B cell (primary cell): Measurements from ENCODE around the gene IRF9.

ENCODE experiments used
- CTCF ChIP-seq: fragments of 200-600 bp; IDR thresholded peaks from one replicate; pipeline ENCODE4 v1.8.0; 2022; ENCODE audit warnings: antibody characterized with exemption, mild to moderate bottlenecking
- EZH2 ChIP-seq: IDR thresholded peaks from 2 replicates; pipeline ENCODE4 v1.6.1; 2012; ENCODE audit warnings: borderline replicate concordance, low read depth, mild to moderate bottlenecking, moderate library complexity, low read length; ENCODE audit not compliant: insufficient read depth, poor library complexity, severe bottlenecking

- TF ChIP-seq CTCF (no peak), EZH2 (no peak)
Observed at GRCh38 chr14:24113801-24114531, 47.1 kb upstream of the IRF9 start.
